Activated CD4-positive, alpha-beta T cell treated with anti-CD3 and anti-CD28 coated beads, Interleukin-2, amount 50 U/mL, for 4 hours (primary cell): ENCODE measurements around the gene RPA1.
"Not testable (repeated sequence)": the region's sequence is repeated elsewhere in the genome, so short reads cannot be mapped to it uniquely, and the experiment has no call there.

Experiments
- DNase-seq, 2 experiments: peaks; one replicate each; pipeline ENCODE4 v3.0.0-alpha.2; 2020

The RPA1 gene

GRCh38 chr17:1880851-1881630, 51.2 kb downstream of the RPA1 start:
- DNase-seq = no peak

GRCh38 chr17:1882836-1883235, 53.0 kb downstream of the RPA1 start:
- DNase-seq = no peak

GRCh38 chr17:1883536-1883935, 53.7 kb downstream of the RPA1 start:
- DNase-seq = no peak

GRCh38 chr17:1888741-1889140, 58.9 kb downstream of the RPA1 start:
- DNase-seq = no peak

- DNase-seq = no peak
These were observed 61.1 kb downstream of the RPA1 start for GRCh38 chr17:1890758-1891450.

GRCh38 chr17:1894753-1895339, 65.0 kb downstream of the RPA1 start:
- no peak for DNase-seq

- not testable (repeated sequence) for DNase-seq
These were observed 65.7 kb downstream of the RPA1 start for GRCh38 chr17:1895479-1895878.

- no peak for DNase-seq
These were observed 66.7 kb downstream of the RPA1 start for GRCh38 chr17:1896243-1897104.

- DNase-seq = no peak
These were observed 67.4 kb downstream of the RPA1 start for GRCh38 chr17:1897105-1897656.

- no peak for DNase-seq
These were observed 68.5 kb downstream of the RPA1 start for GRCh38 chr17:1898332-1898731.

- DNase-seq = no peak
These were observed 69.1 kb downstream of the RPA1 start for GRCh38 chr17:1898872-1899271.

GRCh38 chr17:1899403-1900000, 69.7 kb downstream of the RPA1 start:
- DNase-seq = no peak

- no peak for DNase-seq
These were observed 74.7 kb downstream of the RPA1 start for GRCh38 chr17:1904273-1905182.

GRCh38 chr17:1905190-1905913, 75.5 kb downstream of the RPA1 start:
- DNase-seq = no peak

GRCh38 chr17:1906662-1907101, 76.9 kb downstream of the RPA1 start:
- no peak for DNase-seq

GRCh38 chr17:1907216-1907631, 77.4 kb downstream of the RPA1 start:
- no peak for DNase-seq

GRCh38 chr17:1907909-1908698, 78.3 kb downstream of the RPA1 start:
- no peak for DNase-seq

GRCh38 chr17:1908699-1909309, 79.0 kb downstream of the RPA1 start:
- DNase-seq = peak; percentile 6 to 26

- DNase-seq = no peak
These were observed 80.2 kb downstream of the RPA1 start for GRCh38 chr17:1909985-1910384.
